LoVo (cell line): ENCODE measurements around the gene TTC39B.
A peak's percentile ranks its signal among the peaks of the same experiment; 100 is the strongest.

Source experiments
- DNase-seq: peaks from one replicate; pipeline ENCODE4 v3.0.0-alpha.2; 2016; ENCODE audit warnings: low spot score

Gene TTC39B

DNA sequence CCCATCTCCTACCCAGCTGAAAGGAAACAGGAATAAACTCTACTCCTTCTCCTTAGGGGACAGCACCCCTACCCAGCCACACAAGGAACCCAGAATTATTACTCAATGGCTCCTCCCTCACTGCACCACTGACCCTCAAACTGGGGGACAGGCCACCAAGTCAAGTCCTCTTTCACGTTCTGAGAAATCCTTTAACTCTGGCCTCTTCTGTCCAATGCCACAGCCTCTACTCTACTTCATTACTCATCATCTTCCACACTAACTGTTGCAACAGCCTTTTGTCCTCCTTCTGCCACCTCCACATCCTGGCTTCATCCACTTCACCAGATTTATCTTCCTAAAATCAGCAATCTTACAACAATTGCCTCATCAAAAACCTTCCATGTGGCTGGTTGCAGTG is 6.8 kb downstream of the TTC39B start:
- DNase-seq = no peak

- no peak for DNase-seq
These were observed 7.6 kb downstream of the TTC39B start for GRCh38 chr9:15299374-15299939.

GRCh38 chr9:15298362-15298761 is 8.7 kb downstream of the TTC39B start:
- no peak for DNase-seq

- DNase-seq = peak; percentile 40
These were observed 11.1 kb downstream of the TTC39B start for GRCh38 chr9:15295761-15296405.

DNA sequence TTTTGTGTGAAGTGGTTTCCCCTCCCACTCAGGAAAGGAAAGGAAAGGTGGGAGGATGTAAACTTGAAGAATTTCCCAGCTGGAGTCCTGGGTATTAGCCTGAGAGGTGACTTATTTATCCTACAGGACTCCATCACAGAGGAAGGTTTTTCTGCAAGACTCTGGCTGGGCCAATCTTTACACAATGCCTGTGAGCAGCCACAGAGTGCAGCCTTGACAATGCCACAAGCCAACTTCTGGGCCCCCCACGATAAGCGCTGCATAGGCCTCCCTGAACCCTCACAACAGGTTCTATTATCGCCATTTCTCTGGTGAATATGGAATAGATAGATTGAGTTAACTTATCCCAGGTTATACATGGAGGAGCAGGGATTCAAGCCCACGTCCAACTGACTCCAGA is 12.4 kb downstream of the TTC39B start:
- no peak for DNase-seq

DNA sequence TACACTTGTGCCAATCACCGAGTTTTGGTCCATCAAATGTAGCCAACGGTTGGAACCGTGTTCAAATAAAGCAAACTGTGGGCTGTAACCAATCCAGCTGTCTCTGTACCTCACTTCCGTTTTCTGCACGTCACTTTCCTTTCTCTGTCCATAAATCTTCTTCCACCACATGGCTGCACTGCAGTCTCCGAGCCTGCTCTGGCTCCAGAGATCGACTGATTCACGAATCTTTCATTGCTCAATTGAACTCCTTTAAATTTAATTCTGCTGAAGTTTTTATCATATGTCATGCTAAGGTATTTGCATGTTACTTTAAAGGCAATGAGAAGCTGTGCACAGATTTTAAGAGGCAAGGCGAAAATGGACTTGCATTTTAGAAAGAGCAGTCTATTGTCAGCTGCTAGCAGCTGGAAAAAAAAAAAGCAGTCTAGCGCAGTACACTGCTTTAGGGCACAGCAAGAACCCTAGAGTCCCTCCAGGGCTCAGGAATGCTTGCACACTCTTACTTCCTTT is 13.2 kb downstream of the TTC39B start:
- DNase-seq = no peak

- DNase-seq = no peak
These were observed 13.9 kb downstream of the TTC39B start for GRCh38 chr9:15293084-15293483.

- DNase-seq = no peak
These were observed 17.4 kb downstream of the TTC39B start for GRCh38 chr9:15289603-15290002.

- no peak for DNase-seq
These were observed 19.7 kb downstream of the TTC39B start for GRCh38 chr9:15287309-15287708.

- DNase-seq = no peak
These were observed 20.7 kb downstream of the TTC39B start for GRCh38 chr9:15286161-15286821.

GRCh38 chr9:15282567-15283285 is 24.3 kb downstream of the TTC39B start:
- no peak for DNase-seq

- DNase-seq = no peak
These were observed 26.4 kb downstream of the TTC39B start for GRCh38 chr9:15280647-15281046.

DNA sequence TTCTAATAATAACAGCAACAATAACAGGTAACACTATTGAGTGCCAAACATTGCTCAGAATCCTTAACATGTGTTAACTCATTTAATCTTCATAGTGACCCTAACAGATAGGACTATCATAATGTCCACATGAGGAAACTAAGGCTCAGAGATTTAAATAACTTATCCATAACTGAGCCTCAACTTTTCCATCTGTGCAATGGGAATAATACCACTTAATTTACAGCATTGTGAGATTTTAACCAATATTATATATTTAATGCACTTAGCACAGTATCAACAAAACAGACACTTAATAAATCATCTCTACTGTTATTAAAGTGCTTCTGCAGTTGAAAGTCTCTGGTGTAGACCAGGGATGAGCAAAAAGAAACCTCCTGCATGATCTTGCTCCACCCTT is 28.2 kb downstream of the TTC39B start:
- no peak for DNase-seq

GRCh38 chr9:15278091-15278687 is 28.8 kb downstream of the TTC39B start:
- DNase-seq = no peak

- peak; percentile 15 for DNase-seq
These were observed 29.5 kb downstream of the TTC39B start for GRCh38 chr9:15277400-15278090.

GRCh38 chr9:15276328-15276938 is 30.6 kb downstream of the TTC39B start:
- DNase-seq = peak; percentile 62

- DNase-seq = no peak
These were observed 32.6 kb downstream of the TTC39B start for GRCh38 chr9:15274425-15274824.

- DNase-seq = no peak
These were observed 34.6 kb downstream of the TTC39B start for GRCh38 chr9:15272377-15272928.

DNA sequence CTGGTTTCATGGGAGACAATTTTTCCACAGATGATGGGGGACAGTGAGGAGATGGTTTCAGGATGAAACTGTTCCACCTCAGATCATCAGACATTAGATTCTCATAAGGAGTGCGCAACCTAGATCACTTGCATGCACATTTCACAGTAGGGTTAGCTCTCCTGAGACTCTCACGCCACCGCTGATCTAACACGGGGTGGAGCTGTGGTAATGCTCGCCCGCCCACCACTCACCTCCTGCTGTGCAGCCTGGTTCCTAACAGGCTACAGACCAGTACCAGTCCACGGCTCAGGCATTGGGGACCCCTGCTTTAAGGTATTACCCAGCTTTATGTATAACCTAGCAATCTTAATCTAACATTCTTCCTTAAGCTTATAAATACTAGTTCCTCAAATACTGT is 35.6 kb downstream of the TTC39B start:
- DNase-seq = no peak

DNA sequence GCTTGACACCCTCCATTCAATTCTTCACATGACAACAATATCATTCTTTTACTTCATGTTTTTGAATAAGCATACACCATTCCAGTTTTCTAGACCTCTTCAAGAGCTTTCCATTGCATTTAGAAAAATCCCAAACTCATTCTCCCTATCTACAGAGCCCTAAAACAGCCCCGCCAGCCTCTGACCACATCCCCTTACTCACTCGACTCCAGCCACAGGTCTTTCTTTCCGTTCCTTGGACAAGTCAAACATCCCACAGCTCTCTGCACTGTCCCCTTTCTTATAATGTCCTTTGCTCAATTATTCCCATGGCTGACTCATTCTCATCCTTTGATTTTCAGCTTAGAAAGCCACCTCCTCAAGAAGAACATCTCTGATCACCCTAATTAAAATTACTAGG is 38.2 kb downstream of the TTC39B start:
- DNase-seq = no peak

- no peak for DNase-seq
These were observed 38.7 kb downstream of the TTC39B start for GRCh38 chr9:15268317-15268716.
